H1 (cell line): ENCODE data around the gene AMOTL2. TPM values are rescaled to one million over a fixed set of nuclear protein-coding genes. Genes with fewer than 3 reads are reported as not detected.

Source experiments
- CTCF ChIA-PET: fragments of 300-600 bp; sonication (Branson Sonifier 250); formaldehyde crosslinking; loops from one replicate; lab custom pipeline; 2021; ENCODE audit not compliant: partially characterized antibody; lab: Charles Lee
- POLR2A ChIA-PET: fragments of 300-600 bp; sonication (Branson Sonifier 250); formaldehyde crosslinking; loops from one replicate; lab custom pipeline; 2021; ENCODE audit warnings: inconsistent platforms; ENCODE audit not compliant: partially characterized antibody; lab: Charles Lee
- DNase-seq, 2 experiments: peaks; one replicate each; pipeline versions ENCODE4 v3.0.0 to v3.0.0-alpha.2; 2010 to 2022; ENCODE audit warnings: low spot score in 2 of 2, low read depth in 1 of 2, mixed read lengths in 1 of 2
- FAIRE-seq: peaks from 2 replicates; lab custom pipeline; 2011; peaks lifted over from hg19 to GRCh38; lab: Jason Lieb, UNC
- H2AFZ ChIP-seq: 2 replicates; pipeline ENCODE4 v1.8.1; 2012; ENCODE audit warnings: low read length, inconsistent platforms
- H2AK5ac ChIP-seq: 2 replicates; pipeline ENCODE4 v1.6.1; 2013; ENCODE audit warnings: low read depth, low read length
- H2BK120ac ChIP-seq: replicated peaks from 2 replicates; pipeline ENCODE3; 2013; ENCODE audit warnings: low read depth, low read length, inconsistent platforms
- H2BK12ac ChIP-seq: 2 replicates; pipeline ENCODE4 v1.6.1; 2013; ENCODE audit warnings: low read depth, low read length
- H2BK15ac ChIP-seq: 2 replicates; pipeline ENCODE4 v1.6.1; 2013; ENCODE audit warnings: low read length
- H2BK20ac ChIP-seq: 2 replicates; pipeline ENCODE4 v1.6.1; 2013; ENCODE audit warnings: low read length
- H2BK5ac ChIP-seq: 2 replicates; pipeline ENCODE4 v1.6.1; 2013; ENCODE audit warnings: low read depth, low read length
- H3K14ac ChIP-seq: 2 replicates; pipeline ENCODE4 v1.6.1; 2013; ENCODE audit warnings: inconsistent platforms; ENCODE audit not compliant: insufficient read length
- H3K18ac ChIP-seq: 2 replicates; pipeline ENCODE4 v1.6.1; 2013; ENCODE audit warnings: low read length; ENCODE audit errors: extremely low read depth
- H3K23ac ChIP-seq: 2 replicates; pipeline ENCODE4 v1.6.1; 2013; ENCODE audit warnings: inconsistent platforms; ENCODE audit not compliant: insufficient read length
- H3K23me2 ChIP-seq: 2 replicates; pipeline ENCODE4 v1.6.1; 2013; ENCODE audit warnings: low read depth, low read length
- H3K27ac ChIP-seq: 2 replicates; pipeline ENCODE4 v1.6.1; 2011; ENCODE audit warnings: low read depth, low read length, inconsistent platforms
- H3K27me3 ChIP-seq, 4 experiments: replicated peaks in 1 of 4; 1 replicate in 1 of 4; 2 replicates in 3 of 4; pipeline versions ENCODE4 v1.6.1 to v1.8.1; 2011 to 2013; ENCODE audit warnings: low read length in 3 of 4, mild to moderate bottlenecking in 3 of 4, inconsistent platforms in 2 of 4, mixed read lengths in 2 of 4, moderate library complexity in 1 of 4; ENCODE audit not compliant: control insufficient read depth in 3 of 4, insufficient read depth in 3 of 4; ENCODE audit errors: extremely low read depth in 1 of 4
- H3K36me3 ChIP-seq, 4 experiments: 2 replicates each; pipeline versions ENCODE4 v1.6.1 to v1.8.1; 2011 to 2013; ENCODE audit warnings: mild to moderate bottlenecking in 4 of 4, low read length in 3 of 4, moderate library complexity in 2 of 4, control low read depth in 1 of 4, inconsistent platforms in 1 of 4; ENCODE audit not compliant: insufficient read depth in 4 of 4, control insufficient read depth in 2 of 4
- H3K4ac ChIP-seq: replicated peaks from 2 replicates; pipeline ENCODE3; 2013; ENCODE audit warnings: low read length, low read depth, mixed read lengths, inconsistent platforms; ENCODE audit not compliant: insufficient read length
- H3K4me1 ChIP-seq, 4 experiments: replicated peaks in 1 of 4; 1 replicate in 1 of 4; 2 replicates in 3 of 4; pipeline versions ENCODE4 v1.6.1 to v1.8.1; 2011 to 2013; ENCODE audit warnings: low read length in 3 of 4, inconsistent platforms in 2 of 4, mixed read lengths in 1 of 4; ENCODE audit not compliant: insufficient read depth in 4 of 4, control insufficient read depth in 3 of 4
- H3K4me2 ChIP-seq, 2 experiments: 2 replicates each; pipeline versions ENCODE4 v1.6.1 to v1.8.1; 2011 to 2013; ENCODE audit warnings: low read depth in 2 of 2, low read length in 2 of 2, control low read depth in 1 of 2, inconsistent platforms in 1 of 2, mild to moderate bottlenecking in 1 of 2; ENCODE audit not compliant: insufficient read depth in 1 of 2
- H3K4me3 ChIP-seq, 4 experiments: fragments of 200-600, 300-600 bp in 1 of 4; sonication (generic), shearing (Covaris generic), sonication (Bioruptor Twin) in 1 of 4; 2 replicates each; pipeline versions ENCODE4 v1.5.1 to v1.8.1; 2011 to 2016; ENCODE audit warnings: low read length in 4 of 4, low read depth in 3 of 4, control low read depth in 2 of 4, inconsistent platforms in 2 of 4, mild to moderate bottlenecking in 2 of 4, mixed read lengths in 1 of 4, moderate library complexity in 1 of 4; ENCODE audit not compliant: insufficient read depth in 2 of 4; ENCODE audit errors: extremely low read depth in 1 of 4
- H3K56ac ChIP-seq: replicated peaks from 2 replicates; pipeline ENCODE3; 2013; ENCODE audit warnings: low read depth, mild to moderate bottlenecking, mixed read lengths, low read length, inconsistent platforms; ENCODE audit not compliant: insufficient read length
- H3K79me1 ChIP-seq: 2 replicates; pipeline ENCODE4 v1.6.1; 2013; ENCODE audit warnings: low read depth, low read length, control low read depth
- H3K79me2 ChIP-seq, 2 experiments: 2 replicates each; pipeline versions ENCODE4 v1.6.1 to v1.8.1; 2012 to 2013; ENCODE audit warnings: low read length in 2 of 2, mild to moderate bottlenecking in 2 of 2, inconsistent platforms in 1 of 2; ENCODE audit not compliant: insufficient read depth in 2 of 2, control insufficient read depth in 1 of 2
- H3K9ac ChIP-seq, 4 experiments: replicated peaks in 1 of 4; 1 replicate in 1 of 4; 2 replicates in 3 of 4; pipeline versions ENCODE4 v1.6.1 to v1.8.1; 2011 to 2013; ENCODE audit warnings: low read depth in 3 of 4, low read length in 3 of 4, control low read depth in 2 of 4, mild to moderate bottlenecking in 2 of 4, moderate library complexity in 2 of 4, inconsistent platforms in 1 of 4; ENCODE audit errors: extremely low read depth in 1 of 4
- H3K9me3 ChIP-seq, 2 experiments: 2 replicates each; pipeline versions ENCODE4 v1.6.1 to v1.8.1; 2012 to 2013; ENCODE audit warnings: mild to moderate bottlenecking in 2 of 2, moderate library complexity in 2 of 2, control low read depth in 1 of 2, inconsistent platforms in 1 of 2, low read depth in 1 of 2, low read length in 1 of 2, mixed read lengths in 1 of 2; ENCODE audit not compliant: insufficient read depth in 2 of 2
- H4K20me1 ChIP-seq, 2 experiments: replicated peaks in 1 of 2; 2 replicates each; pipeline versions ENCODE3 to v1.8.1; 2011 to 2013; ENCODE audit warnings: inconsistent platforms in 2 of 2, low read length in 2 of 2, mild to moderate bottlenecking in 1 of 2; ENCODE audit not compliant: insufficient read depth in 2 of 2, control insufficient read depth in 1 of 2
- H4K5ac ChIP-seq: 2 replicates; pipeline ENCODE4 v1.6.1; 2013; ENCODE audit warnings: low read length, low read depth, mixed read lengths, inconsistent platforms; ENCODE audit not compliant: insufficient read length
- H4K8ac ChIP-seq: 2 replicates; pipeline ENCODE4 v1.8.0; 2013; ENCODE audit warnings: mild to moderate bottlenecking, moderate library complexity, low read length, inconsistent platforms; ENCODE audit not compliant: insufficient read depth; ENCODE audit errors: extremely low read depth
- H4K91ac ChIP-seq: replicated peaks from 2 replicates; pipeline ENCODE3; 2013; ENCODE audit warnings: low read length, mixed read lengths, inconsistent platforms; ENCODE audit not compliant: insufficient read length
- ATF2 ChIP-seq: IDR thresholded peaks from 2 replicates; pipeline ENCODE4 v1.6.1; 2012; ENCODE audit warnings: low read length, inconsistent platforms
- CBX8 ChIP-seq: fragments of 300-800, 300-1000 bp; sonication (generic); IDR thresholded peaks from 2 replicates; pipeline ENCODE4 v1.7.1; 2016; ENCODE audit warnings: low read depth, low read length, borderline replicate concordance
- EGR1 ChIP-seq: IDR thresholded peaks from 2 replicates; pipeline ENCODE4 v1.6.1; 2011; ENCODE audit warnings: low read depth, low read length, borderline replicate concordance
- EZH2 ChIP-seq: fragments of 200-600 bp; sonication (generic); IDR thresholded peaks from 2 replicates; pipeline ENCODE4 v1.7.1; 2012; ENCODE audit warnings: low read depth, mild to moderate bottlenecking, moderate library complexity, low read length, inconsistent platforms; ENCODE audit not compliant: severe bottlenecking
- RFX5 ChIP-seq: IDR thresholded peaks from 2 replicates; pipeline ENCODE4 v1.6.1; 2011; ENCODE audit warnings: low read depth, low read length, improper control_type of control experiment, borderline replicate concordance
- RXRA ChIP-seq: IDR thresholded peaks from 2 replicates; pipeline ENCODE4 v1.6.1; 2011; ENCODE audit warnings: low read depth, mild to moderate bottlenecking, low read length, moderate library complexity; ENCODE audit not compliant: insufficient read depth
- WGBS, 2 experiments: shearing (Covaris generic) in 1 of 2; methylation state at CpG; one replicate each; pipeline versions ENCODE4 v1.1.6 to v1.1.7; 2013 to 2015; ENCODE audit warnings: low lambda C conversion rate in 2 of 2, mixed read lengths in 2 of 2, inconsistent platforms in 1 of 2, low coverage in 1 of 2, missing lambda C conversion rate in 1 of 2; ENCODE audit not compliant: insufficient replicate concordance in 2 of 2, insufficient coverage in 1 of 2, insufficient read length in 1 of 2; ENCODE audit errors: extremely low coverage in 1 of 2, missing lambda C conversion rate in 1 of 2; 5-methylcytosine and 5-hydroxymethylcytosine counted together
- long read RNA-seq, 2 experiments: library from RNA in 1 of 2; library from capped mRNA in 1 of 2; stranded (forward); transcript quantifications; one replicate each; pipeline ENCODE4 v2.0.0, GENCODE V29; 2021; ENCODE audit warnings: inconsistent platforms in 1 of 2
- polyA minus RNA-seq, 3 experiments: library from RNA; depleted of rRNA, polyadenylated mRNA; stranded (reverse); fragments of >200 nt; gene quantifications; 1 replicate in 2 of 3; 2 replicates in 1 of 3; pipeline ENCODE4 v1.2.3, GENCODE V29; 2011
- polyA plus RNA-seq, 7 experiments: library from polyadenylated mRNA; depleted of rRNA in 3 of 7; stranded (reverse) in 5 of 7; unstranded in 2 of 7; fragments of >200 nt in 5 of 7; fragments of 200-250 nt in 2 of 7; gene quantifications; 1 replicate in 5 of 7; 2 replicates in 1 of 7; 4 replicates in 1 of 7; pipeline versions ENCODE4 v1.2.1 to v1.2.3, GENCODE V29; 2011 to 2013; ENCODE audit warnings: missing spikeins in 2 of 7, mixed read lengths in 2 of 7
- total RNA-seq: library from RNA; stranded (reverse); fragmentation: NEBNext Ultra II Directional; extraction: Animal tissue kit (Norgen Biotek cat#: 25700); gene quantifications from 2 replicates; pipeline ENCODE4 v1.2.1, GENCODE V29; 2021

AMOTL2 gene
- 60.3 and 63.7 TPM in 2 replicates for total RNA-seq
- polyA plus RNA-seq (2011; rRNA removed) = 19.0 and 33.5 TPM in 2 replicates
- 31.5 TPM for polyA plus RNA-seq (2011; cell fraction: cytosol; rRNA removed)
- 61.9 TPM for polyA plus RNA-seq (2011; cell fraction: nucleus; rRNA removed)
- 19.2 to 24.1 TPM (median 20.7 TPM) in 4 replicates for polyA plus RNA-seq (2012, experiment 1 of 2)
- 17.1 TPM for polyA plus RNA-seq (2012, experiment 2 of 2)
- 18.6 TPM for polyA plus RNA-seq (2013, experiment 1 of 2)
- polyA plus RNA-seq (2013, experiment 2 of 2) = 17.2 TPM
- polyA minus RNA-seq (2011; rRNA and poly(A)+ RNA removed) = 34.9 and 37.0 TPM in 2 replicates
- polyA minus RNA-seq (2011; cell fraction: cytosol; rRNA and poly(A)+ RNA removed) = 31.9 TPM
- polyA minus RNA-seq (2011; cell fraction: nucleus; rRNA and poly(A)+ RNA removed) = 103 TPM
- long read RNA-seq, experiment 1, partial matches to known transcripts = 21 of 23 reads
- long read RNA-seq, experiment 1, other reads (novel, unspliced or antisense) = 2 of 23 reads
- long read RNA-seq, experiment 2, partial matches to known transcripts = 1 of 1 reads
- long read RNA-seq, experiment 2, other reads (novel, unspliced or antisense) = 0 of 1 reads

GRCh38 chr3:134374105-134374790 is at the start of gene AMOTL2:
Gene AMOTL2, minus strand, starts transcription at chr3:134374447. Its CDS starts 3,014 bp downstream, at chr3:134371433.
- Histone ChIP-seq H3K4me3 (peak within 1 kb of the TSS; percentile 68 to 96 (median 88)), H4K91ac (peak within 1 kb of the TSS; percentile 95), H3K79me2 (peaks cover 0 to 33% of the 10 kb centered on the region in 2 experiments; a peak in 2 of 4 replicates), H4K5ac (peak within 1 kb of the TSS; percentile 86), H3K23me2 (peaks cover 16% of the 10 kb centered on the region; the same call in 1 of the 2 replicates), H2BK5ac (peak within 1 kb of the TSS; percentile 99), H4K8ac (peak within 1 kb of the TSS; percentile 100), H3K4me2 (peak within 1 kb of the TSS; percentile 93 to 99), H3K18ac (peak within 1 kb of the TSS; percentile 99), H2BK120ac (peak within 1 kb of the TSS; percentile 94), H3K79me1 (peaks cover 7% of the 10 kb centered on the region), H2AFZ (peak within 1 kb of the TSS; percentile 64; the same call in 1 of the 2 replicates), H3K14ac (no peak within 1 kb of the TSS), H3K9me3 (no peaks in the 10 kb centered on the region), H3K9ac (peak within 1 kb of the TSS; percentile 89 to 100 (median 100)), H3K27me3 (peaks cover 7 to 32% (median 24%) of the 10 kb centered on the region in 4 experiments), H3K56ac (peak within 1 kb of the TSS; percentile 87), H3K27ac (peak within 1 kb of the TSS; percentile 99), H3K36me3 (peaks cover 14 to 26% (median 19%) of the 10 kb centered on the region in 4 experiments), H3K23ac (no peak within 1 kb of the TSS), H3K4ac (peak within 1 kb of the TSS; percentile 75), H2BK20ac (peak within 1 kb of the TSS; percentile 6; the same call in 1 of the 2 replicates), H2AK5ac (peak within 1 kb of the TSS; percentile 75), H4K20me1 (peaks cover 22% of the 10 kb centered on the region in 2 experiments), H2BK12ac (peak within 1 kb of the TSS; percentile 99), H3K4me1 (peaks cover 20 to 44% (median 33%) of the 10 kb centered on the region in 4 experiments), H2BK15ac (peak within 1 kb of the TSS; percentile 99)
- CTCF ChIA-PET = interaction anchor here (0.9 to 14.7 kb wide), 11 partner anchors 12 to 106 kb away, joined by 3 to 144 read pairs (median 6); no protein-coding TSS in a partner anchor
- 2% methylated on average over 59 of the region's 78 CpGs; no CpG with 5 or more reads in 1 of the 2 experiments for WGBS, 2 experiments
- DNase-seq (peak; percentile 87 to 92), FAIRE-seq (no peak)
- POLR2A ChIA-PET = interaction anchor here (0.7 to 45.2 kb wide), 33 partner anchors 10 to 344 kb away, joined by 3 to 1731 read pairs (median 6); partner anchors contain the start of genes ANAPC13, CEP63 and RYK
- TF ChIP-seq RFX5 (no peak), ATF2 (no peak), CBX8 (no peak), RXRA (peak; percentile 76; the same call in 1 of the 2 replicates), EZH2 (no peak), EGR1 (peak; percentile 76; the same call in 1 of the 2 replicates)
